GM12873 (cell line): ENCODE results near the gene HLA-DRA.

ENCODE experiments used
- TF ChIP-seq, protein P1 (sequence below): IDR thresholded peaks from 2 replicates; pipeline ENCODE4 v1.5.1; 2012; ENCODE audit warnings: low read depth, mild to moderate bottlenecking, moderate library complexity, low read length, control low read depth; ENCODE audit not compliant: insufficient read depth; ENCODE audit errors: missing control alignments

The HLA-DRA gene

DNA sequence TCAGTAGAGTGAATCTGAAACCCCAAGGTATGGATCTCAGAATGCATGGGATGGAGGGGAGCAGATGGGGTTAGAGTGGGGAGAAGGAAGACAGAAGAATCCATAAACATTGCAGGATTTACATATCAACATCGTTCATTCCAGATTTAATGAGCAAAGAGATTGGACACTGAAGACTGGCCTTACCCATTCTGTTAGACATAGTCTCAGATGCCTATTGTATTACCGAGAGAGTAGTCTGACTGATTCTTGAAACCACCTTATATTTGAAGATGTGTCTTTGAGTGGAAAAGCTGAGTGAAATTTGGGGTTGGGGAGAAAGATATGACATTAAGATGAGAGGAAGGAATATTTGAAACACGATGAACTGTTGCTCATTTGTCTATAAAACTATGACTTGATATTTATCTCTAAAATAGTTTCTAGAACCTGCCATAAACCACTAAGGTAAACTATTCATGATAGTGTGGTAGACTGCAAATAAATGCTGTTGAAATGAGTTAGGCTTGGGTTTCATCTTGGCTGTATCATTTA lies 5.7 kb downstream of the HLA-DRA start:
- TF ChIP-seq, protein P1, sequence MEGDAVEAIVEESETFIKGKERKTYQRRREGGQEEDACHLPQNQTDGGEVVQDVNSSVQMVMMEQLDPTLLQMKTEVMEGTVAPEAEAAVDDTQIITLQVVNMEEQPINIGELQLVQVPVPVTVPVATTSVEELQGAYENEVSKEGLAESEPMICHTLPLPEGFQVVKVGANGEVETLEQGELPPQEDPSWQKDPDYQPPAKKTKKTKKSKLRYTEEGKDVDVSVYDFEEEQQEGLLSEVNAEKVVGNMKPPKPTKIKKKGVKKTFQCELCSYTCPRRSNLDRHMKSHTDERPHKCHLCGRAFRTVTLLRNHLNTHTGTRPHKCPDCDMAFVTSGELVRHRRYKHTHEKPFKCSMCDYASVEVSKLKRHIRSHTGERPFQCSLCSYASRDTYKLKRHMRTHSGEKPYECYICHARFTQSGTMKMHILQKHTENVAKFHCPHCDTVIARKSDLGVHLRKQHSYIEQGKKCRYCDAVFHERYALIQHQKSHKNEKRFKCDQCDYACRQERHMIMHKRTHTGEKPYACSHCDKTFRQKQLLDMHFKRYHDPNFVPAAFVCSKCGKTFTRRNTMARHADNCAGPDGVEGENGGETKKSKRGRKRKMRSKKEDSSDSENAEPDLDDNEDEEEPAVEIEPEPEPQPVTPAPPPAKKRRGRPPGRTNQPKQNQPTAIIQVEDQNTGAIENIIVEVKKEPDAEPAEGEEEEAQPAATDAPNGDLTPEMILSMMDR: no peak

DNA sequence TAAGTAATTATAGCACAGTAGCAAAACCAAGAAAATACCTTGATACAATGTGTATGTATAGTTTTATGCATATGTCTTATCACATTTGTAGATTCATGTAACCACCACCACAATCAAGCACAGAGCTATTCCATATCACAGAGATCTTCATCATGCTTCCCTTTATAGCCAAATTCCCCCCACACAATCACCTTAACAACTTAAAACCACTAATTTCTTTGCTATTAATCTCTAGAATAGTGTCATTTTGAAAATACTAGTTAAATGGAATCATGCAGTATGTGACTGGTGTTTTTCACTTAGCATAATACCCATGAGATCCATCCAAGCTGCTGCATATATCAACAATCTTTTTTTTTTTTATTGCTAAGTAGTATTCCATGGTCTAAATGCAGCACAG lies 8.2 kb downstream of the HLA-DRA start:
- TF ChIP-seq, protein P1: no peak

DNA sequence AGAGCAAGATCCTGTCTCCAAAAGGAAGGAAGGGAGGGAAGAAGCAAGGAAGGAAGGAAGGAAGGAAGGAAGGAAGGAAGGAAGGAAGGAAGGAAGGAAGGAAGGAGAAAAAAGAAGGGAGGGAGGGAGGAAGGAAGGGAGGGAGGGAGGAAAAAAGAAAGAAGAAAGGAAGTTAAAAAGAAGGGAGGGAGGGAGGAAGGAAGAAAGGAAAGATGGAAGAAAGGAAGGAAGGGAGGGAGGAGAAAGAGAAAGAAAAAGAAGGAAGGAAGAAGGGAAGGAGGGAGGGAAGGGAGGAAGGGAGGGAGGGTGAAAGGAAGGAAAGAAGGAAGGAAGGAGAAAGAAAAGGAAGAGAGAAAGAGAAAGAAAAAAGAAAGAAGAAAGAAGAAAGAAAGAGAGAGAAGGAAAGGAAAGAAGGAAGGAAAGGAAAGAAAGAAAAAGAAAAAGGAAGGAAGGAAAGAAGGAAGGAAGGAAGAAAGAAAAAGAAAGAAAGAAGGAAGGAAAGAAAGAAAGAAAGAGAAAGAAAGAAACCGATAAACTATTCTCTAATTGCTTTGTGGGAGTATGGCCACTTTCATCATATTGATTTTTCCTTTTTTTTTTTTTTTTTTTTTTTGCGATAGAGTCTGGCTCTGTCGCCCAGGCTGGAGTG lies 9.5 kb downstream of the HLA-DRA start:
- TF ChIP-seq, protein P1: no peak

DNA sequence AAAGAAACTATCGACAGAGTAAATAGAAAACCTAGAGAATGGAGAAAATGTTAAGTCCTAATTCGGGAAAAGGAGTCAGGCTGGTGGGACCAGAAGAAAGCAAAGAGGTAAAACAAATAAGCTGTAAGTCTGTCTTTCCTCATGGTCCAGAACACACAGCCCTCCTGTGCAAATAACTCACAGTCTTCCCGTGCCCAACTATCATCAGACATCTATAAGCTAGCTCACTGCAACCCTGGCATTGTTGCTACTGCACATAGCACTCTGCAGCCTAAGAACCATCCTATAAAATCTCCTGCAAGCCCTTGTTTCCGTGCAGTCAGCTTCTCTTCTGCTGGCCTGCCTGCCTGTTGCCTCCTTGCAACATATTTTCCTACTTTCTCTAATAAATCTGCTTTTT lies 17.4 kb downstream of the HLA-DRA start:
- TF ChIP-seq, protein P1: no peak

DNA sequence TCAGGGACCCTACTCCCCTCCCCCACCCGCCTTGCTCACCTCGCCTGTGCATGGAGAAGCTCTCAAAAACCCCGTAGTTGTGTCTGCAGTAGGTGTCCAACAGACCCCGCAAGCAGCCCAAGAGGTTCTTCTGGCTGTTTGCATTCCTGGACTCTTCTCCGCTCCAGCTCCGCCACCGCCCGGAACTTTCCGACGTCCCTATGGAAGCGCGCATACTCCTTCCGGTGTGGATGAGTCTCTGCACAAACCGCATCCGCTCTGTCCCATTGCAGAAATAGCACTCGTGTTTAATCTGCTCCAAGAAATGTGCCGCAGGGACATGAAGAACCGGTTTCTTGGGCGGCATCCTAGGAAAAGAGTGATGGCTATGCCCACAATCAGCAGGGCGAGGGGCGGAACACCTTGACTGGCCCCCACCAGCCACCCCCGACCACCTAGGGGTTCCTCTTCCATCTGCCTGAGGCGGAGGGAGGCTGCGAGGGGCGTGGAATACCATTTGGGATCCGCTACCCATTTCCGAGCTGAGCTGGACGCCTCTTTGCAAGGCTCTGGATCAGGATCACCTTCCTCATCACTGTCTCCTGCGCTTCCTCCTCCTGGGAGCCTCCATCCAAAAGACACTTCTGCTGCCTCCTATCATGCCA lies 20.2 kb downstream of the HLA-DRA start:
- TF ChIP-seq, protein P1: no peak

DNA sequence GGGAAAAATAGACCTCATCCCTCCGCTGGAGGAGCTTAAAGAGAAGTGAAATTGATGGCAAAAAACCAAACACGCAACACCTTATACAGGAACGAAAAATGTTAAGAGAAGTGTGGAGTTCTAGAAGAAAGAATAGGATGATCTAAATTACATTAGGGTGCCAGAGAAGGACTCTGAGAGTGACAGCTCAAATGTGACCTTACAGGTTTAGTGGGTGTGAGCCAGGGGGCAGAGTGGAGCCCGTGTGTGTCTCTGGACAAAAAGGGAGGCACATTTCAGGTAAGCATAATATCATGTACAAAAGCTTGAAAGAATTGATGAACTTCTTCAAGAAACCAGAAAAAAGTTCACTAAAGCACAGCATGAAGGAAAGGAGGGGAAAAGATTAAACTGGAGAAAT lies 20.8 kb downstream of the HLA-DRA start:
- TF ChIP-seq, protein P1: no peak

DNA sequence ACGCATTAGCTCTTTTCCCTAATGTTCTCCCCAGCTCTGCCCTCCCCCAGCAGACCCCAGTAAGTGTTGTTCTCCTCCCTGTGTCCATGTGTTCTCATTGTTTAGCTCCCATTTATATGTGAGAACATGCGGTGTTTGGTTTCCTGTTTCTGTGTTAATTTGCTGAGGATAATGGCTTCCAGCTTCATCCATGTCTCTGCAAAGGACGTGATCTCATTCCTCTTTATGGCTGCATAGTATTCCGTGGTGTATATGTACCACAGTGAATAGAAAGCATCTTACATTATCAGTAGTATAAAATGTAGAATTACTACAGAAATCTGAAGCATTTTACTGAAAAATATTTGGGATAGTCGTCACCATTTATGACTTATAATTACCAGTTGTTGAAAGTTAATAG lies 21.8 kb downstream of the HLA-DRA start:
- TF ChIP-seq, protein P1: no peak
